ENCODE results near the gene ACTRT3.
A peak's percentile ranks its signal among the peaks of the same experiment; 100 is the strongest.

Gene ACTRT3

DNA sequence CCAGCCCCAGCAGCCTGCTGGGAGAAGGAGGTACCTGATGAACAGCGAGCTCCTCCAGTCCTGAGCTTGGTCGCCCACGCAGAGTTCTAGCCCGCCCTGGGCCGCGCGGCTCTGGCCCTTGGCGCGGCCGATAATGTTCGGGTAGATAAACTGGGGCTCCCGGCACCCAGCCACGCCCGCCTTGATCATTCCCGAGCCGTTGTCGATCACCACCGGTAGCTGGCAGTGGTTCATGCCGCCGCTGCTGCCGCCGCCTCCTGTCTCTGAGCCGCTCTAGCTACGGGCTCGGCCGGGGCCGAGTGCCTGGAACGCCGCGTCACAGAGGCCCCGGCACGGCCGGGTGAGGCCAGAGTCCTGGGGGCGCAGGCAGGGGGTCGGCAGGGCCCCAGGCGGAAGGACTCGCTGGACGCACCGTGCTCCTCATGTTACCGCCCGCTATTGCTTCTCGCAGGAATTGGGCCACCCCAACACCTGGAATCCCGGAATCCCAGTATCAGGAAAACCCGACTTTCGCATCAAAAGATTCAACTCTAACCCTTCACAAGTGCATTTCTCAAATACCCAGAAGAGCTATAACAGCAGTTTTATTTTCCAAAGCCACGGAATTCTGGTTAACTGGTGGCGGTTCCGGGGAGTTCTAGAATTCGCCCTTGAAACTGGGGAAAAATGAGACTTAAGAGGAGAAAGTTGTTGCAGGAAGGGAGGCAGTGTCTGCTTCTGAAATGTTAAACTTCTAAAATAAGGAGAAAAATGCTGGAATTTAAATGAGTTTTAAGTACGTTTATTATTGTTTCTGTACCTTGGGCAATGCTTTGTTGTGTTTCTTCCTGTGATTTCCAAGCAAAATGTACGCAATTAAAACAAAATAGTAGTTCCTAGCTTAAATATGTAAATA is at the start of gene ACTRT3:
TSS of gene ACTRT3 (minus strand) at position 275 of the 895 bp plus-strand sequence. CDS start at position 234, 41 bp downstream.
- peak; percentile 79 for DNase-seq

DNA sequence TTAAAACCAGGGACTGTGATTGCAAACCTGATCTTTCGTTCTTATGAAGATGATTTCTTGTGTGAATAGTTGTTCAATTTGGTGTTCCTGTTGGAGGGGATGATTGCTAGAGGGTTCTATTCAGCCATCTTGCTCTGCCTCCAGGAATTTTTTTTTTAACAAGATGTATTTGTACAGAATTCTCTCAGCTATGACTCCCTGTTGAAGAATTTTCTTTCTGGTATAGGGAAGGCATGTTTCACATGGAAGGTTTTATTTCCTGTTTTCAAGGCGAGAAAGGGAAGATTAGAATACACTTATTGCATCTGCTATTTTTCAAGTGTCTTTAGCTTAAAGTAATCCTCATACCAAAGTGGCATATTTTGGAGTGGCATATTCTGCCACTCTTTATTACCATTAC is 49.0 kb upstream of the ACTRT3 start:
- no peak for DNase-seq

DNA sequence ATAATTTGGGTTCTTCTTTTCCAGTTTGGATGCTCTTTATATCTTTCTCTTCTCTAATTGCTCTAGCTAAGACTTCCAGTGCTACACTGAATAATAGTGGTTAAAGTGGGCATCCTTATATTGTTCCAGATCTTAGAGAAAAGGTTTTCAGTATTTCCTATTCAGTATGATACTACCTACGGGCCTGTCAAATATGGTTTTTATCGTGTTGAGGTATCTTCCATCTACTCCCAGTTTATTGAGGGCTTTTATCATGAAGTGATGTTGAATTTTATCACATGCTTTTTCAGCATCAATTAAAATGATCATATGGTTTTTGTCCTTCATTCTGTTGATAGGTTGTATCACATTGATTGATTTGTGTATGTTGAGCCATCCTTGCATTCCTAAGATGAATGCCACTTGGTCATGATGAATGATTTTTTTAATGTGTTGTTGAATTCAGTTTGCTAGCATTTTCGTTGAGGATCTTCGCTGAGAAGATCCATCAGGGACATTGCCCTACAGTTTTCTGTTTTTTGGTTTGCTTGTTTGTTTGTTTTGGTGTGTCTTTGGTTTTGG is 46.3 kb upstream of the ACTRT3 start:
- DNase-seq: no peak

GRCh38 chr3:169813757-169814517 is 44.6 kb upstream of the ACTRT3 start:
- peak; percentile 84 for DNase-seq

DNA sequence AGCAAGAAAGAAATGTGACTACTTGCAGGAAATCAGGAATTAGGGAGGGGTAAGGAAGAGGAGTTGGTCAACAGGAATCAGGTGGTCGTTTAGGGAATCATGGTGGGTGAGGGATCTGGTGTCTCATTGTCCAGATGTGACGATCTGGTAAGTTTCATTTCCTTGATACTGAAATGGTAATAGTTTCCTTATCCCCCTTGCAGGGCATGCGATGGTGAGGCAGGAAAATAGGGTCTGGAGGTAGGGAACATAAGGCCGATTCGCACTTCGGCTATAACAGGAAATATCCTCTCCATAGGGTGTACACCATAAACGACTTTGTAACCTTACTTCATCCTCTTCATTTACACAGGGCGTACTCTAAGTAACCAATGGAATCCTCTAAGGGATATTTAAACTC is 43.9 kb upstream of the ACTRT3 start:
- no peak for DNase-seq

DNA sequence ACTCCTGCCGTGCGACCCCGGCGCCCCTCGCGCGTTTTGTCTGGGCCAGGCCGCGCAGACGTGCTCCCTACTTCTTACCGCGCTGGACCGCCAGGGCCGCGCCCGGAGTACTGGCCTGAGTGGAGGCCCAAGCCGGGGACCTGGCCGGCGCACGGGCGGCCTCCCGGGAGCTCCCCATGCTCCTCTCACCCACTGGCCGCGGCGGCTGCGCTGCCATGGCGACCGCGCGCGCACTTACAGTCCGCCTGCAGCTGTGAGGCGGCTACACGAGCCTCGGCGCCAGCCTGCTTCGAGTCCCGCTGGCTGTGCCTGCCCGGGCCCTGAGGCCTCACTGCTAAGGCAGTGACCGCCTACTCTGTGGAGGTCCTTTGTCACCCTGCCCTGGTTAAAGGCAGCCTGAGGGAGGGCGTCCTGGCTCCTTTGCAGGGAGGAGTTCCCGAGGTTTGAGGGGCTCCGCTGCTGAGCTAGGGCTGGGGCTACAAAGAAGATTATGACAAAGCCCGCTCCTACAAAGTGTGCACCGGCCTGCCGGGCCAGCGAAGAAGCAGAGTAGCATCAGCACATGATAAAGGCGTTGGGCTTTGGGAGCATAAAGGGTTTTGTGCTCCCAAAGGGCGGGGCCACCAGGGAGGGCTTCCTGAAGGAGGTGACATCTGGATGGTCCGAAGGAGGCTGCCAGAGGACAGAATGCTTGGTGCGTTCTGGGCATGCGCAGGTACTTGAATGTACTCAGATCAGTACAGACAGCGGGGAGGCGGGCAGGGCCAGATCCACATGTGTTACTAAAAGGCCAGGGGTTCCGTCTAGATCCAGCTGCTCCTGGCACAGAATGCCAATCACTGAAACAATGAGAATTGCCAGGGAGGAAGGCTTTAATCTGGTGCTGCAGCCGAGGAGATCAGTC is 43.2 kb upstream of the ACTRT3 start, which contains the start of the genes LRRC34 and LRRIQ4:
TSS of gene LRRC34 (minus strand) at position 573 of the 904 bp plus-strand sequence. CDS start at position 217, 356 bp downstream.
TSS of gene LRRIQ4 (plus strand) at position 539 of the 904 bp plus-strand sequence. CDS start 9,052 bp downstream, outside the sequence.
- DNase-seq: peak; percentile 90

DNA sequence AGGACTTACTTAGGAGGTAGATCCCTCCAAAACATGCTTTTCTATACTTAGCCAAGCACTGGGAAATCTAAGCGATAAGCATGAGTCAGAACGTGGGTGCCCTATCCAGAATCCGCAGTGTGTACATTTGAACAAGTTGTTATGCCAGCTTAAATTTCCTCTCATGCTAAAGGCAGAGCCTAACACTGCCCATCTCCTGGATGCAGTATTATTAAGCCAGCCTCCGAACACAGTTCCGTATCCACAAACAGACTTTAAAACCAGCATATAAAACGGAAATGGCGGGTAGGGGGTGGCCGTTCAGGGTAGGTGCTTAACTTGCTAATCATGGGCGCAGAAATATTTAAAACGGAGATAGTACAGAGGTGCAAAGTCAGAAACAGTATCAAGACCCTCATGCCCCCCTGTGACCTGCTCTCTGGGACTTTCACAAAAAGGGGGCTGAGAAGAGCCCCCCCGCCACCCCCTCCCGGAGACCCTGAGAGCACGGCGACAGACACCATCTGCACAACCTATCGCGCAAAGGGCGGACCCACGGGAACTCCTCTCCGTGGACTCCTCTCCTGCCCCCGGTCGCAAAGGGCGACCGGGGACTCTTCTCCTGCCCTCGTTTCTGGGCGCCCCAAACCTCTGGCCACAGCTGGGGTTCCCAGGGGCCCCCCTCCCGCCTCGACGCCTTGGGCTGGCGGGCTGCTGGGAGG is 42.4 kb upstream of the ACTRT3 start:
- peak; percentile 15 for DNase-seq

DNA sequence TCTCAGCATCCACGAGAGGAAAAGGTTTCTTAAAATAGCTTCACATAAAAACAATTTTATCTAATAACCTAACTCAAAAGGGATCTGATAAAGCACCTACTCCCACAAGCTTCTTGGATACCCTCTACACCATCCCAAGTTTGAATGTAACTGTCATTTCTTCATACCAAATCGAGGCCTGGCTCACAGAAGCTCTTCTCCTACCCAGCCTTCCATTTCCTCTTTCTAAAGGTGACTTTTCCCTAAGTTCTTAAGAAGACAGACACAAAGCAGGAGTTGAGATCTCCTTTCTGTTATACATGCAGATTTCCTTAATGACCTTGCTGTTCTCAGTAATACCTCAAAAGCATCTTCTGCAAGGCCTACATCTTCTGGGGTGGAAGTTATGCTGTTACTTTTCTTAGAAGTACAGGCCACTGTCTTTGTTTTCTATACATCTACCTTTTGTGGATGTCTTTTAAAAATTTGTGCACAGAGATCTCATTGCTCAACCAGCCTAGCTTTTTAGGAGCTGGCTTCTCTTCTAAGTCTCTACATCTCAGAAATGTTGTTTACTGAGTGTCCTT is 40.0 kb upstream of the ACTRT3 start:
- no peak for DNase-seq

GRCh38 chr3:169804681-169805080 is 35.3 kb upstream of the ACTRT3 start:
- no peak for DNase-seq

DNA sequence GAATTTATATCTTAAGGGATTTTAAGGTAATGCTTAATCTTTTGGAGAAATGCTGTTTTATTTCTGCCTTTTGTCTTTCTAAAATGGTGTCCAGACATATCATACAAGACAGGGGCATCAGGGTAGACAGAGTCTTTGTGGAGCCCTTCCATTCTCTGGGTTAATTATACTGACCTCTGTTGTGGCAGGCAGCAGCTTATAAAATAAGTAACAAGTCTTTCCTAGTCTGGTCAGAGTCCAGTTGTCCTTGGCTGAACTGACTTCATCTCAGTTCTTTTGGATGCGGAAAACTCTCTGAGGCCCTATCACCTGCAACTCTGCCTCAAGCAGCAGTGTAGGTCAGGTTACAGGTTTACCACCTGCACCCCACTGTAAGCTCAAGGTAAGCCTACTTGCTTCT is 23.0 kb upstream of the ACTRT3 start:
- no peak for DNase-seq

GRCh38 chr3:169790687-169791429 is 21.5 kb upstream of the ACTRT3 start:
- no peak for DNase-seq

DNA sequence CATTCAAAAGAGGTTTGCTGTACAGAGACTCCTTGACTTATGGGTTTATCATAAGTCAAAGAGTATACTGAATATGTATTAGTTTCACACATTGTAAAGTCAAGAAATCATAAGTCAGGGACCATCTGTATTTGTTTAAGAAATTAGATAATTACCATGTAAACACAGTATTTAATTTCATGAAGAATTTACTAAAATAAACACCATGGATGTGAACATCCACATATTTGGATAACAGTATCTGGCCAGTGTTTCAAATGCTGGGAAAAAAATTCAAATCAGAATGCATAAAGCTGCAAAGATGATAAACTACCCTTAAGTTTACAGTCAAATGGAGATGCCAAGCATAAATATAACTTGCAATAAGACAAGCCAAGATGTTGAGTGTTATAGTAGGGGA is 20.9 kb upstream of the ACTRT3 start:
- no peak for DNase-seq

- no peak for DNase-seq
Observed at GRCh38 chr3:169787791-169788190, 18.4 kb upstream of the ACTRT3 start.

- DNase-seq: no peak
Observed at GRCh38 chr3:169787120-169787519, 17.8 kb upstream of the ACTRT3 start.

DNA sequence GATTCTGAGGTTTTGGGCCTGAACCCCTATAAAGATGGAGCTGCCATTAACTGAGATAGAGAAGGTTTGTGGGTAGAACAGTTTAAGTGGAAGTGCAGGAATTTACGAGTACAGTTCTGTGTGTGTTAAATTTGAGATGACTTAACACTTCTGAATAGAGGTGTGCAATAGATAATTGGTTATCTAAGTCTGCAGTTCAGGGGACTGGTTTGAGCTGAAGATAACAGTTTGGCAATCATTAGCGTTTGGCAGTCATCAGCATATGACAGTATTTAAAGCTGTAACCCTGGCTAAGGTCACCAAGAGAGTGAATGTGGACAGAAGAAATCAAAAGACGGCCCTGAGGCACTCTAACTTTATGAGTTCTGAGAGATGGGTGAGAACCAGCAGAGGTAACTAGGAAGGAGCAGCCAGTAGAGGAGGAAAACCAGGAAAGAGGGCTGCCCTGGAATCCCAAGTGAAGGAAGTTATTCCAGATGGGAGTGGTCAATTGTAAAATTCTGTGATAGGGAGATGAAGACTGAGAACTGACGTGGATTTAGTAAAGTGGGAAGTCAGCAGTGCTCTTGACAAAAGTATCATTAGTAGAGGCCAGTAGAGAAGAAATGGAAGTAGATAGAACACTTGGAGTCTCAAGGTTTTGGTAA is 12.0 kb upstream of the ACTRT3 start:
- DNase-seq: no peak

DNA sequence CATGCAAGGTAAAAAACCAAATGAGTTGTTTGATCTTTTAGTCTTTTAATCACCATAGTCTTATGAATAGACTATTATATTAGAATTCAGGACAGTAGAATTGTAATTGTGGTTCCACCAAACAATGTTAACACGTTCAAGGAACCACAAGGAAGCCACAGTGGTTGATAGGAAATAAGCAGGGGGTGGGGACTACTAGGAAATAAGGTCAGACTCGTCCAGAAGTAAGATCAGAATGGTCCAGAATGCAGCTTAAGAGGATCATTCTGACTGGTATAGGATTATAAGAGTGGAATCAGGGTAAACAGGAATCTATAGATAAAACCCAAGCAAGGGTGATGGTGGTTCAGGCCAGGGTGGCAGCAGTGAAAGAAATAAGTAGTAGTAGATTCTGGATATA is 11.4 kb upstream of the ACTRT3 start:
- peak; percentile 43 for DNase-seq

- no peak for DNase-seq
Observed at GRCh38 chr3:169777822-169778221, 8.5 kb upstream of the ACTRT3 start.

DNA sequence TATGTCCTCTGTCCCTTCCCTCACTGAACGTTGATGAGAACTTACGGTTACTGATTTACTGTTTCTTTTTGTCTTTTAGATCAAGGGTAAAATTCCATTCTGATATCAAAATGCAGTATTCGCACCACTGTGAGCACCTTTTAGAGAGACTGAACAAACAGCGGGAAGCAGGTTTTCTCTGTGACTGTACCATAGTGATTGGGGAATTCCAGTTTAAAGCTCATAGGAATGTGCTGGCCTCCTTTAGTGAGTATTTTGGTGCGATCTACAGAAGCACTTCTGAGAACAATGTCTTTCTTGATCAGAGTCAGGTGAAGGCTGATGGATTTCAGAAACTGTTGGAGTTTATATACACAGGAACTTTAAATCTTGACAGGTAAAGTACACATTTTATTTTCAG is 4.8 kb upstream of the ACTRT3 start:
- DNase-seq: no peak

- DNase-seq: peak; percentile 94
Observed at GRCh38 chr3:169772897-169773816, 3.8 kb upstream of the ACTRT3 start, which contains the start of gene MYNN. Gene MYNN, plus strand, starts transcription at chr3:169773396. Its CDS starts 900 bp downstream, at chr3:169774296.
